ENCODE data around the gene SCAPER. TPM values are rescaled to one million over a fixed set of nuclear protein-coding genes. Genes with fewer than 3 reads are reported as not detected.

SCAPER gene
- total and polyA plus RNA-seq, 2 of the 4 experiments (the other 2 are of a cell fraction), result 2.9 to 9.7 TPM

- Histone ChIP-seq H3K23ac (ENCODE audit: low read depth, low read length) (no peak overlapping the region), H2BK20ac (ENCODE audit: low read depth, low read length) (no peak overlapping the region), H3K4me2 (ENCODE audit: low read depth, low read length) (no peak overlapping the region), H3K4me1 (ENCODE audit: control insufficient read depth, insufficient read depth, low read length) (no peaks in the 10 kb centered on the region), H3K27ac (ENCODE audit: insufficient read depth, low read length) (no peak overlapping the region), H2BK120ac (ENCODE audit: low read depth, low read length) (no peak overlapping the region), H3K56ac (ENCODE audit: extremely low read depth, insufficient read depth, low read length) (no peak overlapping the region), H2AFZ (replicated peaks; ENCODE audit: low read length, poor library complexity) (no peak overlapping the region), H3K27me3 (ENCODE audit: control insufficient read depth, insufficient read depth, low read length) (no peaks in the 10 kb centered on the region), H3K36me3 (ENCODE audit: control insufficient read depth, insufficient read depth, low read length) (no peaks in the 10 kb centered on the region), H3K18ac (ENCODE audit: low read depth, low read length) (no peak overlapping the region), H4K8ac (ENCODE audit: low read depth in 2 of 2, low read length in 2 of 2) (no peak overlapping the region), H3K9me3 (ENCODE audit: control insufficient read depth, insufficient read depth, low read length) (no peaks in the 10 kb centered on the region), H2BK5ac (ENCODE audit: low read depth, low read length, poor library complexity, severe bottlenecking) (no peak overlapping the region), H2AK9ac (replicated peaks; ENCODE audit: low read depth, low read length, poor library complexity) (no peak overlapping the region), H3K9ac (ENCODE audit: low read depth, low read length) (no peak overlapping the region), H4K5ac (ENCODE audit: low read depth, low read length) (no peak overlapping the region), H3K4ac (ENCODE audit: low read depth, low read length) (no peak overlapping the region), H3K9me1 (ENCODE audit: insufficient read depth, low read length) (no peaks in the 10 kb centered on the region), H4K20me1 (ENCODE audit: insufficient read depth, low read length) (no peaks in the 10 kb centered on the region), H3K4me3 (ENCODE audit: insufficient read depth, low read depth, low read length) (no peak overlapping the region), H3K14ac (replicated peaks; ENCODE audit: low read depth, low read length) (no peak overlapping the region), H2BK15ac (ENCODE audit: low read depth, low read length) (no peak overlapping the region), H4K91ac (ENCODE audit: insufficient read depth, low read depth, low read length) (no peak overlapping the region), H2AK5ac (ENCODE audit: low read depth, low read length) (no peak overlapping the region), H3K79me1 (ENCODE audit: low read depth in 1 of 2, low read length in 2 of 2) (no peaks in the 10 kb centered on the region)
- dilution Hi-C loops (cut with HindIII; ENCODE audit: low sequenced_read_pairs, unreplicated experiment) (no loop called here), intact Hi-C loops (cut with micrococcal nuclease) (no loop called here), in situ Hi-C loops (cut with MboI; ENCODE audit: low sequenced_read_pairs) (no loop called here)
- CTCF ChIA-PET, result interaction anchor here (0.6 kb wide), 1 partner anchor 153 kb away, joined by 4 read pairs; no protein-coding TSS in a partner anchor
- no TSS peak for BruUV-seq (replicated peaks)
- 70% methylated on average over 1 of the region's 2 CpGs; no CpG with 5 or more reads in 1 of the 2 experiments for WGBS, 2 experiments (ENCODE audit: extremely low coverage in 2 of 2, insufficient read length in 1 of 2)
- TF ChIP-seq NFE2L2 (IDR thresholded peaks at IDR 0.05; ENCODE audit: low read depth, low read length) (no peak), USF2 (IDR thresholded peaks at IDR 0.05; ENCODE audit: low read depth, low read length) (no peak), SMC3 (IDR thresholded peaks at IDR 0.05; ENCODE audit: low read depth, low read length) (no peak), MXI1 (IDR thresholded peaks at IDR 0.05; ENCODE audit: borderline replicate concordance, low read depth, low read length) (no peak), FOS (IDR thresholded peaks at IDR 0.05; ENCODE audit: low read depth, low read length) (no peak), ELK1 (IDR thresholded peaks at IDR 0.05; ENCODE audit: borderline replicate concordance, low read depth, low read length) (no peak), RAD21 (IDR thresholded peaks at IDR 0.05; ENCODE audit: low read length) (no peak), MAZ (IDR thresholded peaks at IDR 0.05; ENCODE audit: borderline replicate concordance, low read depth, low read length) (no peak), CEBPB (IDR thresholded peaks at IDR 0.05; ENCODE audit: low read depth, low read length) (no peak), CHD1 (IDR thresholded peaks at IDR 0.05; ENCODE audit: low read depth, low read length) (no peak), POLR2A (IDR thresholded peaks at IDR 0.05; ENCODE audit: low read depth, low read length) (no peak), CTCF (conservative IDR thresholded peaks at IDR 0.05; ENCODE audit: low read depth, low read length) (no peak), RCOR1 (IDR thresholded peaks at IDR 0.05; ENCODE audit: insufficient replicate concordance, low read length) (no peak), BHLHE40 (IDR thresholded peaks at IDR 0.05; ENCODE audit: low read depth, low read length) (no peak), RFX5 (IDR thresholded peaks at IDR 0.05; ENCODE audit: low read depth, low read length) (no peak), MAFK (IDR thresholded peaks at IDR 0.05; ENCODE audit: low read depth, low read length) (no peak)
- DNase-seq, result no peak
- POLR2A ChIA-PET (ENCODE audit: unreplicated experiment), result no interaction called here
- no peak for ATAC-seq (ENCODE audit: low read depth)
These were observed 457.3 kb downstream of the SCAPER start for GRCh38 chr15:76447728-76448441.
